Activated naive CD4-positive, alpha-beta T cell treated with anti-CD3 and anti-CD28 coated beads for 36 hours (primary cell): Measurements from ENCODE around the gene KRTAP1-5. TPM values are rescaled to one million over a fixed set of nuclear protein-coding genes. Genes with fewer than 3 reads are reported as not detected.
"Not testable (repeated sequence)": the region's sequence is repeated elsewhere in the genome, so short reads cannot be mapped to it uniquely, and the experiment has no call there.

Experiments used
- CTCF ChIA-PET: fragments of 350-600 bp; sonication (Branson Sonifier 250); formaldehyde crosslinking; loops from one replicate; lab custom pipeline; 2021; ENCODE audit warnings: antibody characterized with exemption; lab: Charles Lee
- DNase-seq: peaks from one replicate; pipeline ENCODE4 v3.0.0-alpha.2; 2020
- H3K27ac Mint-ChIP-seq: one replicate; pipeline ENCODE4 v1.8.0; 2021; ENCODE audit warnings: mild to moderate bottlenecking, mixed read lengths
- H3K27me3 Mint-ChIP-seq: one replicate; pipeline ENCODE4 v1.8.0; 2021; ENCODE audit warnings: low read depth, mixed read lengths
- H3K36me3 Mint-ChIP-seq: one replicate; pipeline ENCODE4 v1.8.0; 2021; ENCODE audit warnings: low read depth, mixed read lengths
- H3K4me1 Mint-ChIP-seq: one replicate; pipeline ENCODE4 v1.8.0; 2021; ENCODE audit warnings: low read depth, mixed read lengths
- H3K4me3 Mint-ChIP-seq: one replicate; pipeline ENCODE4 v1.8.0; 2021; ENCODE audit warnings: mild to moderate bottlenecking, moderate library complexity, mixed read lengths
- H3K9me3 Mint-ChIP-seq: one replicate; pipeline ENCODE4 v1.8.0; 2021; ENCODE audit warnings: mixed read lengths
- intact Hi-C: fragments of 100-400 bp; cut with micrococcal nuclease; formaldehyde crosslinking; loops from one replicate; pipeline ENCODE4 v1.15.1; 2023
- total RNA-seq, 2 experiments: library from RNA; stranded (reverse); gene quantifications; one replicate each; pipeline ENCODE4 v1.2.3, GENCODE V29; 2021

Gene KRTAP1-5
- total RNA-seq, 2 experiments from 2014 or later, result not detected

GRCh38 chr17:41010441-41010840 lies 16.6 kb downstream of the KRTAP1-5 start:
- no peaks in the 10 kb centered on the region for H3K27me3 Mint-ChIP-seq
- CTCF ChIA-PET, result interaction anchor here (0.6 kb wide), 1 partner anchor 15 kb away, joined by 3 read pairs; no protein-coding TSS in a partner anchor
- no peaks in the 10 kb centered on the region for H3K4me1 Mint-ChIP-seq
- H3K4me3 Mint-ChIP-seq, result no peak overlapping the region
- no peak overlapping the region for H3K27ac Mint-ChIP-seq
- intact Hi-C loops, result no loop called here
- no peaks in the 10 kb centered on the region for H3K36me3 Mint-ChIP-seq
- H3K9me3 Mint-ChIP-seq, result no peaks in the 10 kb centered on the region
- no peak for DNase-seq

- CTCF ChIA-PET, result interaction anchor here (0.6 kb wide), 1 partner anchor 14 kb away, joined by 3 read pairs; no protein-coding TSS in a partner anchor
- Mint-ChIP-seq H3K4me1 (no peaks in the 10 kb centered on the region), H3K36me3 (no peaks in the 10 kb centered on the region)
Measured at GRCh38 chr17:41009936-41010335, 17.1 kb downstream of the KRTAP1-5 start.

GRCh38 chr17:41009301-41009760 lies 17.7 kb downstream of the KRTAP1-5 start:
- DNase-seq, result no peak
- no peak overlapping the region for H3K4me3 Mint-ChIP-seq
- intact Hi-C loops, result no loop called here
- CTCF ChIA-PET, result no interaction called here
- H3K4me1 Mint-ChIP-seq, result no peaks in the 10 kb centered on the region
- H3K36me3 Mint-ChIP-seq, result no peaks in the 10 kb centered on the region
- no peaks in the 10 kb centered on the region for H3K9me3 Mint-ChIP-seq
- no peaks in the 10 kb centered on the region for H3K27me3 Mint-ChIP-seq
- H3K27ac Mint-ChIP-seq, result no peak overlapping the region

More at GRCh38 chr17:41009936-41010335, 17.1 kb downstream of the KRTAP1-5 start:
- no peak for DNase-seq
- Mint-ChIP-seq H3K27me3 (no peaks in the 10 kb centered on the region), H3K9me3 (no peaks in the 10 kb centered on the region), H3K4me3 (no peak overlapping the region), H3K27ac (no peak overlapping the region)
- intact Hi-C loops, result no loop called here

GRCh38 chr17:41008811-41009210 lies 18.2 kb downstream of the KRTAP1-5 start, which contains the start of gene KRTAP3-1:
Gene KRTAP3-1 (minus strand): TSS chr17:41009128. CDS start chr17:41009074, 54 bp downstream.
- intact Hi-C loops, result no loop called here
- Mint-ChIP-seq H3K4me1 (no peaks in the 10 kb centered on the region), H3K4me3 (no peak within 1 kb of the TSS), H3K27ac (no peak within 1 kb of the TSS), H3K36me3 (no peaks in the 10 kb centered on the region), H3K27me3 (no peaks in the 10 kb centered on the region), H3K9me3 (no peaks in the 10 kb centered on the region)
- CTCF ChIA-PET, result no interaction called here
- DNase-seq, result no peak

- Mint-ChIP-seq H3K4me3 (no peak overlapping the region), H3K4me1 (no peaks in the 10 kb centered on the region), H3K9me3 (no peaks in the 10 kb centered on the region), H3K27ac (no peak overlapping the region), H3K36me3 (no peaks in the 10 kb centered on the region), H3K27me3 (peaks cover 4% of the 10 kb centered on the region)
- DNase-seq, result no peak
- intact Hi-C loops, result no loop called here
- CTCF ChIA-PET, result no interaction called here
Measured at GRCh38 chr17:41004397-41004796, 22.6 kb downstream of the KRTAP1-5 start.

- CTCF ChIA-PET, result no interaction called here
- intact Hi-C loops, result no loop called here
- H3K27me3 Mint-ChIP-seq, result peaks cover 5% of the 10 kb centered on the region
Measured at GRCh38 chr17:41003926-41004325, 23.1 kb downstream of the KRTAP1-5 start.

GRCh38 chr17:41002814-41003213 lies 24.2 kb downstream of the KRTAP1-5 start:
- CTCF ChIA-PET, result no interaction called here

More at GRCh38 chr17:41003926-41004325, 23.1 kb downstream of the KRTAP1-5 start:
- DNase-seq, result no peak
- Mint-ChIP-seq H3K9me3 (no peaks in the 10 kb centered on the region), H3K27ac (no peak overlapping the region), H3K4me1 (no peaks in the 10 kb centered on the region), H3K36me3 (no peaks in the 10 kb centered on the region), H3K4me3 (no peak overlapping the region)

GRCh38 chr17:41001795-41002194 lies 25.2 kb downstream of the KRTAP1-5 start:
- CTCF ChIA-PET, result no interaction called here
- Mint-ChIP-seq H3K9me3 (no peaks in the 10 kb centered on the region), H3K27me3 (peaks cover 14% of the 10 kb centered on the region), H3K27ac (no peak overlapping the region), H3K4me1 (no peaks in the 10 kb centered on the region), H3K4me3 (no peak overlapping the region), H3K36me3 (no peaks in the 10 kb centered on the region)
- intact Hi-C loops, result no loop called here
- DNase-seq, result no peak

More at GRCh38 chr17:41002814-41003213, 24.2 kb downstream of the KRTAP1-5 start:
- Mint-ChIP-seq H3K4me1 (no peaks in the 10 kb centered on the region), H3K4me3 (no peak overlapping the region), H3K27me3 (peaks cover 9% of the 10 kb centered on the region), H3K9me3 (no peaks in the 10 kb centered on the region), H3K27ac (no peak overlapping the region), H3K36me3 (no peaks in the 10 kb centered on the region)
- no peak for DNase-seq
- intact Hi-C loops, result no loop called here

GRCh38 chr17:40999563-40999962 lies 27.4 kb downstream of the KRTAP1-5 start, which contains the start of gene KRTAP3-2:
Gene KRTAP3-2 (minus strand): TSS chr17:40999906. CDS start chr17:40999853, 53 bp downstream.
- intact Hi-C loops, H3K9me3 Mint-ChIP-seq, H3K4me3 Mint-ChIP-seq, DNase-seq, H3K27ac Mint-ChIP-seq, CTCF ChIA-PET, H3K36me3 Mint-ChIP-seq, H3K4me1 Mint-ChIP-seq: not testable (repeated sequence)
- H3K27me3 Mint-ChIP-seq, result peaks cover 20% of the 10 kb centered on the region

- Mint-ChIP-seq H3K36me3 (no peaks in the 10 kb centered on the region), H3K9me3 (no peaks in the 10 kb centered on the region), H3K27ac (no peak overlapping the region), H3K27me3 (peaks cover 31% of the 10 kb centered on the region), H3K4me1 (no peaks in the 10 kb centered on the region), H3K4me3 (no peak overlapping the region)
- CTCF ChIA-PET, result no interaction called here
- intact Hi-C loops, result no loop called here
- no peak for DNase-seq
Measured at GRCh38 chr17:40997361-40997760, 29.6 kb downstream of the KRTAP1-5 start.

- no peak overlapping the region for H3K27ac Mint-ChIP-seq
Measured at GRCh38 chr17:40996829-40997228, 30.2 kb downstream of the KRTAP1-5 start.

GRCh38 chr17:40995116-40995515 lies 31.9 kb downstream of the KRTAP1-5 start:
- Mint-ChIP-seq H3K9me3 (no peaks in the 10 kb centered on the region), H3K4me3 (no peak overlapping the region), H3K27me3 (peaks cover 32% of the 10 kb centered on the region), H3K27ac (no peak overlapping the region), H3K4me1 (no peaks in the 10 kb centered on the region), H3K36me3 (no peaks in the 10 kb centered on the region)
- intact Hi-C loops, result no loop called here
- CTCF ChIA-PET, result interaction anchor here (0.6 to 0.7 kb wide), 2 partner anchors 15 to 1342 kb away, joined by 3 read pairs; no protein-coding TSS in a partner anchor
- DNase-seq, result no peak

More at GRCh38 chr17:40996829-40997228, 30.2 kb downstream of the KRTAP1-5 start:
- Mint-ChIP-seq H3K4me1 (no peaks in the 10 kb centered on the region), H3K27me3 (peaks cover 33% of the 10 kb centered on the region), H3K4me3 (no peak overlapping the region), H3K36me3 (no peaks in the 10 kb centered on the region), H3K9me3 (no peaks in the 10 kb centered on the region)
- CTCF ChIA-PET, result interaction anchor here (0.7 kb wide), 1 partner anchor 17 kb away, joined by 3 read pairs; no protein-coding TSS in a partner anchor
- intact Hi-C loops, result no loop called here
- DNase-seq, result no peak

GRCh38 chr17:40993839-40994238 lies 33.2 kb downstream of the KRTAP1-5 start, which contains the start of gene KRTAP3-3:
Gene KRTAP3-3 (minus strand): TSS chr17:40994164. CDS start chr17:40994097, 67 bp downstream.
- H3K27me3 Mint-ChIP-seq, result peaks cover 28% of the 10 kb centered on the region
- no peaks in the 10 kb centered on the region for H3K4me1 Mint-ChIP-seq
- DNase-seq, result no peak
- H3K4me3 Mint-ChIP-seq, result no peak within 1 kb of the TSS
- CTCF ChIA-PET, result no interaction called here
- intact Hi-C loops, result no loop called here
- no peaks in the 10 kb centered on the region for H3K36me3 Mint-ChIP-seq
- H3K9me3 Mint-ChIP-seq, result no peaks in the 10 kb centered on the region
- H3K27ac Mint-ChIP-seq, result no peak within 1 kb of the TSS
